NT2/D1 (cell line): Measurements from ENCODE around the gene GNG10.

Experiments
- SUZ12 ChIP-seq: IDR thresholded peaks from 2 replicates; pipeline ENCODE4 v1.6.1; 2011; ENCODE audit not compliant: insufficient read length, insufficient read depth; ENCODE audit errors: extremely low read depth
- YY1 ChIP-seq: IDR thresholded peaks from 2 replicates; pipeline ENCODE4 v1.6.1; 2011; ENCODE audit not compliant: insufficient read length, insufficient read depth
- ZNF274 ChIP-seq: IDR thresholded peaks from 2 replicates; pipeline ENCODE4 v1.6.1; 2011; ENCODE audit warnings: mild to moderate bottlenecking, low read depth, low read length

GRCh38 chr9:111704503-111704902, 43.1 kb downstream of the GNG10 start:
- TF ChIP-seq SUZ12 (no peak), ZNF274 (no peak), YY1 (no peak)
